ENCODE results near the gene OTC.

- TF ChIP-seq, protein P1, sequence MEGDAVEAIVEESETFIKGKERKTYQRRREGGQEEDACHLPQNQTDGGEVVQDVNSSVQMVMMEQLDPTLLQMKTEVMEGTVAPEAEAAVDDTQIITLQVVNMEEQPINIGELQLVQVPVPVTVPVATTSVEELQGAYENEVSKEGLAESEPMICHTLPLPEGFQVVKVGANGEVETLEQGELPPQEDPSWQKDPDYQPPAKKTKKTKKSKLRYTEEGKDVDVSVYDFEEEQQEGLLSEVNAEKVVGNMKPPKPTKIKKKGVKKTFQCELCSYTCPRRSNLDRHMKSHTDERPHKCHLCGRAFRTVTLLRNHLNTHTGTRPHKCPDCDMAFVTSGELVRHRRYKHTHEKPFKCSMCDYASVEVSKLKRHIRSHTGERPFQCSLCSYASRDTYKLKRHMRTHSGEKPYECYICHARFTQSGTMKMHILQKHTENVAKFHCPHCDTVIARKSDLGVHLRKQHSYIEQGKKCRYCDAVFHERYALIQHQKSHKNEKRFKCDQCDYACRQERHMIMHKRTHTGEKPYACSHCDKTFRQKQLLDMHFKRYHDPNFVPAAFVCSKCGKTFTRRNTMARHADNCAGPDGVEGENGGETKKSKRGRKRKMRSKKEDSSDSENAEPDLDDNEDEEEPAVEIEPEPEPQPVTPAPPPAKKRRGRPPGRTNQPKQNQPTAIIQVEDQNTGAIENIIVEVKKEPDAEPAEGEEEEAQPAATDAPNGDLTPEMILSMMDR (IDR thresholded peaks at IDR 0.05): no peak
- no peak for TF ChIP-seq POLR2AphosphoS5 (IDR thresholded peaks at IDR 0.05; ENCODE audit: insufficient read depth in 1 of 2, low read depth in 1 of 2)
These were observed 40.0 kb upstream of the OTC start for GRCh38 chrX:38312436-38312835.

Measured in vagina (tissue), 2 donors.